ENCODE results near the gene PITPNM1.
"Not testable (repeated sequence)": the region's sequence is repeated elsewhere in the genome, so short reads cannot be mapped to it uniquely, and the experiment has no call there.

Gene PITPNM1

DNA sequence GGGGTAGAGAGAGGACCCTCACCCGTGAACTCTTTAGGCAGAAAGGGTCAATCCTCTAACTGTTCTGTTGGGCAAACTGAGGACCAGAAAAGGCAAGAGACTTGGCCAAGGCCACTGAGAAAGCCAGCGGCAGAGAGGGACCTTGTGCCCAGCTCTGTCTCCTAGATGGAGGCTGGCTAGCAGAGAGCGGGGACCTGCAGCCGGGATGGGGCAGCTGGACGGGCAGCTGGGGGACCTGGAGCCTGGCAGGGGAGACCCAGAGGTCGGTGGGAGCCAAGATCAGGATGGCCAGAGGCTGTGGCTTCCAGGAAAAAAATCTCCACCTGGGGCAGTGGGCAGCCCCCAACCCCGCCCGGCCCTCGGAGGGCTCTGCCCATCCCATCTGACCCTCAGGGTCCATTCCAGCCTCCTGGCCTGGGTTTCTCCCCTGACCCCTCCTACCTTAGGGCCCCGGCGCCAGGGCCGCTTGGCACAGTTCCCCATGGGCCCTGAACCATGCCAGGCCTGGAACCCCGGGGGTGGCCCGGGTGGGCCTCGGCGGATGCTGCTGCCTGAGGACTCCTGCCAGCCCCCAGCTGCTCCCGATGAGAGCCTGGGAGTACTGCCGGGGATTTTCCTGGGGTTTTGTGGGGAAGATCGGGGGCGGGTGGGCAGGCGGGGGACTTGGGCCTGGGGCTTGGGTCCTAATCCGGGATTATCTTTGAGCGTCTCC lies 17.8 kb upstream of the PITPNM1 start, which contains the start of gene CABP2:
CABP2 (minus strand) TSS at position 603 of the 712 bp plus-strand sequence; CDS start at position 483, 120 bp downstream.
- DNase-seq, result no peak

GRCh38 chr11:67522338-67522737 lies 17.2 kb upstream of the PITPNM1 start:
- DNase-seq, result no peak

GRCh38 chr11:67521924-67522323 lies 16.8 kb upstream of the PITPNM1 start:
- DNase-seq, result no peak

- DNase-seq, result no peak
These were observed 16.0 kb upstream of the PITPNM1 start for GRCh38 chr11:67520856-67521824.

GRCh38 chr11:67519726-67520125 lies 14.6 kb upstream of the PITPNM1 start:
- no peak for DNase-seq

- DNase-seq, result no peak
These were observed 12.8 kb upstream of the PITPNM1 start for GRCh38 chr11:67517784-67518552.

DNA sequence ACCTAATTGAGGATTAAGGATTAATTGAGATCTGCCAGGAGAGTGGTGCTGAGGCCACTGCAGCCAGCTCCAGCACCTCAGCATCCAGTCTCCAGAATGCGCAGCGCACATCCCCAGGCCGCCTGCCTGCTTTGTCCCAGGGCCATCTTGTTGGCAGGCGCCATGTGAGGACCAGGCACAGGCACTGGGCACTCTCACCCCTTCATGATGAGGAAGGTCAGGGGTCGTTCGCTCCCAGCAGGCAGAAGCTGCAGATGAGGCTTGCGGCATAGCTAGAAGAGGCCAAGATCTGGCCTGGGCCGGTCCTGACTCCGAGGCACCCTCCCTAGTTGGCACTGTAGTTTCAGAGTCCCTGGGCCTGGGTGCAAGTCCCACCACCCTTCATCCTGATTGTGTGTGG lies 11.6 kb upstream of the PITPNM1 start:
- no peak for DNase-seq

DNA sequence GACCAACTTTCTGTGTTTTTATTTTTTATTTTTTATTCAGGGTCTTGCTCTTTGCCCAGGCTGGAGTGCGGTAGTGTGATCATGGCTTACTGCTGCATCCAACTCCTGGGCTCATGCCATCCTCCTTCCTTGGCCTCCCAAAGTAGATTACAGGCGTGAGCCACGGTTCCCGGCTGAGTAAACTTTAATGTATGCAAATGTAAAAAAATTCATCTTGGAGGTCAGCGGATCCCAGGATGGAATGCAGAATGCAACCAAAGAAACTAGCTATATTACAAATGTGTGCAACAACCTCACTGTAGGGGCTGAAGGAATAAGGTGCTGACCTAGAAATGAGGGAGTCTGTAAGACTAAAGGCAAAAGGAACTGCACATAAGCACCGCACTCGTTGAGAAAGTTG lies 9.0 kb upstream of the PITPNM1 start:
- no peak for DNase-seq

- not testable (repeated sequence) for DNase-seq
These were observed 6.4 kb upstream of the PITPNM1 start for GRCh38 chr11:67511558-67511957.

DNA sequence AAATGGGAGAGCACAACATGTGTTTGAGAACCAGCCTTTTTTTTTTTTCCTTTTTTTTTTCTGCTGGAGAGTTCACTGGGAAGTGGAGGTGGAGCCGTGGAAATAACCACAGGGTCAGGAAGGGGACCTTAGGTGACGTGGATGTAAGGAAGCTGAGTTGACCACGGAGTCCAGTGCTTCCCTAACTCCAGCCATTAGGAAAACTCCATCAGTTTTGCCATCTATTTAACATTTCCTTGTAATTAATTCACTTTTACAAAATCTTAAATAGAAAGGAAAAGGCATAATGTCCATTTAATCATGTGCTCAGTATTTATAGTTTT lies 4.8 kb upstream of the PITPNM1 start:
- no peak for DNase-seq

DNA sequence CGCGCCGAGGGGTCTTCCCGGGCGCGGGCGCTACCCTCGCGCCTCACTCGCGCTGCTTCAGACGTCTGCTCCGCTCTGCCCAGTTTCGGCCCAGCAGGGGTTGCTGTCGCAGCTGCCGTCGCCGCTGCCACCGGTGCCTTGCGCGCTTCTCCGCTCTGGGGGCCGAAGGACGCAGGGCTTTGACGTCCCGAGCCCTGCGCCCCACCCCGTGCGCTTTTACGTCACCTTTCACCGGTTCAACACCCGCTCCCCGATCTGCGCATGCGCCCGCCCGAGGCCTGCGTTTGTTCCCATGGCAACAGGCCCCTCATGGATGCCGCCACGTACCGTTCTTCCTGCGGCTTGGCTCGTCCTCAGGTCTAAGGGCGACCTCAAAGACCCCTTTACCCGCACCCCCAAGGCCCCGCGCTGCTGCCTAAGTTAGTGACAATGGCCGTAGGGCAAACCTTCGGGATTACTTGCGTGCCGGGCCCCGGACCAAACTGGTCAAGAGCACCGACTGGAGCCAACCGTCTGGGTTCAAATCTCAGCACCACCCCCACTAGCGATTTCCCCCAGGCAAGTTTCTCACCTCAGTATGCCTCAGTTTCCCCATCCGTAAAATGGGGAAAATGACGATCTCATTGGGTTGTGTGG lies 3.4 kb upstream of the PITPNM1 start:
- DNase-seq, result peak; percentile 96 to 98

DNA sequence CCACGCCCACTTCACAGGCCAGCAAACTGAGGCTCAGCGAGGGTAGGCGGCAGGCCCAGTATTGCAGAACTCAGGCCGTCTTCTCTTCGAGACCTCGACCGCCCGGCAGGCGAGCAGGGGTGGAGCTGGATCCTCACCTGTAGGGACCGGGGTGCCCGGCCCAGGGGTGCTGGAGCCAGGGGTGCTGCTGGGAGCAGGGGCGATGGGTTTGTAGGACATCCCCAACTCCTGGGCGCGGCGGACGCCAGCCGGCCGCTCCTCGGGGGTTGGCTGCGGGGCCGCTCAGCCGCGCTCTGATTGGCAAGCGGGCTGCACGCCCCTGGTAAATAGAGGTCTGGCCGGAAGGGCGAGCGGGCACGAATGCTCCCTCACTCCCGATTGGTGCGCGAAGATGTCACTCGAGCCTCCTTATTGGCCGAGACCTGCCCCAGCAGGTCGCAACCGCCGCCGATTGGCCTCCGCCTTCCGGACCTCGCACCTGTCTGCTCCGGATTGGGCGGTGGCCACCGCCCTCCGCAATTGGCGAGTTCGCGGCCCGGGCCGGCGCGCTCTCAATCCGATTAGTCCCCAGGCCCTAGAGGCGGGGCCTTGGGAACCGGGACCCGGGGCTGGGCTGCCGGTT lies 2.8 kb upstream of the PITPNM1 start, which contains the start of gene CDK2AP2:
CDK2AP2 (minus strand) TSS at position 299 of the 622 bp plus-strand sequence; CDS start at position 219, 80 bp downstream.
- peak; percentile 98 to 100 for DNase-seq

- DNase-seq, result no peak
These were observed 2.2 kb upstream of the PITPNM1 start for GRCh38 chr11:67507242-67507863.

DNA sequence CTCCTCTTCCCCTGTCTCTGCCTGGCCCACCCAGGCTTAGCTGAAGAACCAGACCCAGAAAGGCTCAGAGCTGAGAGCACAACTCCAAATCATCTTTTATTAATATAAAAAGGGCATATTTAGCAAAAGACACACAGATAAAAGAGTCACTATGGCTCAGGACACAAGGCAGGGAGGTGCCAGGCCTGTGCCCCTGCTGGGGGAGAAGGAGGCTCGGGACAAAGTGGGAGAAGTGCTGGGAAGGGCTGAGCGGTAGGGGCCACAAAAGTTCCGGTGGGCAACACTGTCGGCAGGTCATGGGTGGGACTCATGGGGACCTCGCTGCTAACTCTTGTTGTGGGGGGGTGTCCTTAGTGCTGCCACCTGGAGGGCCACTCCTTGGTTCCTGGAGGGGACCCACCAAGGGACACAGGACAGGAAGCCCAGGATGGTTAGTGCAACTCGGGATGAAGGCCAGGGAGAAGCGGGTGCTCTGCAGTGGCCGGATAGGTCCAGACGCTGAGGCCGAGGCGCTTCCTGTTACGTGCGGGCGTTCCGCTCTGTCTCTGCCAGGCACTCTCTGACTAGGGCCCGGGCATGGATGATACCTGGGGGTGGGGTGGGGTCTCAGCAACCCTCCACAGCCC lies 1.4 kb upstream of the PITPNM1 start:
- DNase-seq, result no peak

DNA sequence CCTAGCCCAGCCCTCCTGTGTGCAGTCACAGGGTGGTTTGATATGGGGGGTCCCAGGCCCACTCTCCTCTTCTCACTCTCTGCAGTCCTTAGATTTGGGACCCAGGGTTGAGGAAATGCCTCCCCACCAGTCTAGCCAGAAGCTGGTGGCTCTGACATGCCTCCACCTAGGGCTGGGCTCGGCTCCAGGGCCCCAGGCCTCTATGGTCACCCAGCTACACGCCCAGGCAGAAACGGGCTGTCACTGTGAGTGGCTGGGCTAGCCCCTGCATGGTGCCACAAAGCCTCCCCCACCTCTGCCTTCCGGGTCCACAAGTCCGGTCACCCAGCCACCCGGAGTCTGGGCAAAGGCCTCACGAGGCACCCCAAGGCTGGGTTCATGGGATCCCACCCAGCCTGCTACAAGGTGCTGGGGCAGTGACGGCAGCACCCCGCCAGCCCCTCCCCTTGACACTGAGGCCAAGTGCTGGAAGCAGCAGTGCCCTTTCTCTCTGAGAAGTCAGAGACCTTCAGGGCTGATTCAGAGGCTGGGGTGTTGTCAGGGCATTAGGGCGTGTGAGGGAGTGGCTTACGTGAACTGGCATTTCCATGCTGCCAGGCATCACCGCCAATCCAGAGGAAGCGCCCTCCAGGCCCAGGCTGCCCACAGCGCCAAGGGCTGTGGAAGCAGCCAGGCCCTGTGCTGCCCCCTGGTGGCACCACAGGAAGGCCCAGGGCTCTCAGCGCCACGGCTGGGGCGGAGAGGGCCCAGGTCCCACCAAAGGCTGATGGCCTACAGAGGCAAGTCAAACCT lies 638 bp upstream of the PITPNM1 start:
- peak; percentile 78 to 92 for DNase-seq

GRCh38 chr11:67504005-67504949 lies 886 bp downstream of the PITPNM1 start:
- DNase-seq, result no peak

DNA sequence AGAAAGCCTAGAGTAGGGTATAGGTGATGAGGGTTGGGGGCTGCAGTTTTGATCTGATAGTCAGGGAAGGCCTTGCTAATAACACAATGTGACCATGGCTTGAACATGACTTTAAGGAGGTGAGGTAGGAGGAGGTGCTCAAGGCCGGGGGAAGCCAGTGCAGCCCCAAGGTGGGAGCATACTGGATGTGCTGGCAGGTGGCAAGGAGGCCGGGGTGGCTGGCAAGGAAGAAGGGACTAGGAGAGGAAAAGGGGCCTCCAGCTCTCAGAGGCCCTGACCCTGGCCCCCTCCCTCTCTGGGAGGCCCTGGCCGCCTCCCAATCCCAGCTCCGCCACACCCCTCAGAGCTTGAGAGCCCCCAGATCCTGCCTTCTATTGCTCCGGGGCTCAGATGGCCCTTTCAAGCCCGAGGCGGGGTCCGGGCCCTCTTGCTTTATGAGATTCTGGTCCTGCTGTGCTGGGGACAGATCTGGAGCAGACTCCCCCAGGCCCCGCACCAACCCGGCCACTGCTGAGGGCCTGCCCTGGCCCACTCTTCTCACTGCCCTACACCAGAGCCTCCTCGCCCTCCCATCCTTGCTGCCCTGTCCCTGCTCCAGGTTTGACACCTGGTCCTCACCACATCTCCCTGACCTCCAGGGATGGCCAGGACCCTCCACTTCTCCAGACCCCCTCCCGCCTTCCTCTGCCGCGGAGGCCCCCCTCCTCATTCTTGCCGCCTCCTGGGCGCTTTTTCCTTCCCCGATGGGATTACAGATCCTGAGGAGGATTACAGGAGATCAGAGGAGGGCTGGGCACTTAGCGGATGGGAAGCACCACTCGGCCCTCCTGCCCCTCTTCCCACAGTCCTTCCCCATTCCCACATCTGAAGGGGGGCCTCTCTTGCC lies 1.8 kb downstream of the PITPNM1 start:
- DNase-seq, result no peak

All from NCI-H446 (cell line).